GM18873 (cell line): ENCODE data around the gene GALNT5.

Experiments used
- ATAC-seq: cut with Tn5 transposase; IDR thresholded peaks from one replicate; pipeline ENCODE4 v1.9.1; 2021; ENCODE audit warnings: mild to moderate bottlenecking, moderate library complexity, moderate number of reproducible peaks; ENCODE audit not compliant: unreplicated experiment, low FRiP score

The GALNT5 gene

GRCh38 chr2:157287160-157287559 lies 29.7 kb downstream of the GALNT5 start:
- no peak for ATAC-seq

DNA sequence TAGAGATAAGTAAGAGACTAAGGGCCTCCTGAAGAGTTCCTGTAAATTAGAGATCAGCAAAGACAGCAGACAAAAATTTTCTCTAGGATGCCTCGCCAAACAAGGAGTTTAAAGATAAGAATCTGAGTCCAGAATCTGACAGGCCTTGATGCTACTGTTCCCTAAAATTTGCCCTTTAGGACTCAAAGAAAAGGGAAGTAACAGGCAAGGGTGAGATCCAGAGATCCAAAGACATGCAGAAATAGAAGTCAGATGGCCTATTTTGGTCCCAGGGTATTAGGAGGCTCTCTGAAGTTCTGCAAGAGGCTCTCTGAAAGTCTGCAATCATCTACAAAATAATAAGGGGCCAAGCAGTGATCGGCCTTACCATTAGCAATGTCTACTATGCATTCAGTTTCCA lies 33.0 kb downstream of the GALNT5 start:
- no peak for ATAC-seq

DNA sequence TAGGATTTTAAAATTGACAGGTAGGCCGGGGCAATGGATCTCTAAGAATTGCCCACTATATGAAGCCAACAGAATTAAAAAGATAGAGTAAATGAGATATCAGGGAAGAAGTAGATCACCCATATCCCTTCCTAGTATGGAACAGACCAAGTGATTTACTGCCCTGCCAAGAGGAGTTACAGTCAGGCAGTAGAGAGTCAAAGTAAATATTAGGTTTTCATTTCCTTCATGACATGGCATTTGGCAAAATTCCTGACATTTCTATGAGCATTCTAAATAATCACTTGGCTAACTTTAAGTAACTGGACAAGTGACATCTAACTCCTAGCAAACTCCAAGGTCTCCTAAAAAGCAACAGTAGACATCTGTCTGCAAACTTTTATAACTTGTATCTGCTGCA lies 33.5 kb downstream of the GALNT5 start:
- ATAC-seq, result no peak

GRCh38 chr2:157292853-157293252 lies 35.3 kb downstream of the GALNT5 start:
- ATAC-seq, result no peak

- no peak for ATAC-seq
Observed at GRCh38 chr2:157296490-157296889, 39.0 kb downstream of the GALNT5 start.

DNA sequence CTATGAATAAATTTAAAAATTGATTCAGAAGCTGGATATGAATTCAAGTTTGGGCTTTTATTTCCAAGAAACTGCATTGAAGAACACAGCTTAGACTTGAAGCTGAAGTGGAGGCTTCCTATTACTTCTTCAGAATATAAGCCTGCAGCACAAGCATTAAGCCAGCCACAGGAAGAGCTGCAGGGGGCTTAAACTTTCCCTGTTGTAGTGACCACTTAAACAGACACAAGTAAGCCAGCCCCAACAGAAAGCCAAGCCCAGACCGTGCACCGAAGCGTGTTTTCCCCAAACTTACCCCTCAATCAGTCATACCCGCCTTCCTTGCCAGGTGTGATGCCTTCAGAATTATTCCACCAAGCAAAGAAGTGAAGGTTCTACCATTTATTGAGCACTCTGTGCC lies 39.5 kb downstream of the GALNT5 start:
- ATAC-seq, result no peak

DNA sequence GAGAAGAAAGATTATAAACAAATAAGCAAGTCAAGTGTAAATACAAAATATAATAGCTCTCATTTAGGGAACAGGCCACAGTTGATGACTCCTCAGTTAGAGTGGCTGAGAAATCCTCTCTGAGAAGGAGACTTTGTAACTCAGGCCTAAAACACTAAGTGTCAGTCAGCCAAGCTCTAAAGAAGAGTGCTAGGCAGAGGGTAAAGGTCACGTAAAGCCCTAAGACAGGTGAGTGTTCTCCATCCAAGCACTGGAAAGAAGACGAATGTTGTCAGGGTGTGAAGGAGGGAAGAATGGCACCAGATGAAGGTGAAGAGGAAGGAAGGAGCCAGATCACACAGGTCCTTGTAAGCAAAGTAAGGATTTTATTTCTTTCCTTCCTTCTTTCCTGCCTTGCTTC lies 43.8 kb downstream of the GALNT5 start:
- ATAC-seq, result no peak

DNA sequence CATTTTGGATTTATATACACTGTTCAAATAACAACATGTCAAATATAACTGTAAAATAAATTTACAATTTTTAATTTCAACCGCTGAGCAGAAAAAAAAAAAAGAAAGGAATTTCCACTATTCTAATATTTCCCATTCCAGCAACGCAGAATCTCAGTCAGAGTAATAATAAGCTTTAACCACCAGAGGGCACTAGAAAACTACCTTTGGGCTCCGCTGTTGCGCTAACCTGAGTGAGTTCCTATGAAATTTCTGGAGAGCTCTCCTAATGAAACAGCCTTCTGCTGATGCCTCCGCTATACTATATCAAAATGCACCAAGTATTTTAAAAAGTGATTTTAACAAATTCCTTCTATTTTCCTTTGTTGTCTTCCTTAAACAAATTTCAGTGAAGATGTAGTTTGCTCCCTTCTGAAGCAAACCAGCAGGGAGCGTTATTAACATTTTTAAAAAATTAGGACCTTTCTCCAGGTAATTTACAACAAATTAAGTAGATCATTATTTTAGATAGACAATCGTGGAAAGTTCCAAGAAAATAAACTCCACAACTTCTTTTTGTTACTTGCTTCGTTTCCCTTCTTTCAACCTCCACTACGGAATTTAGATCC lies 45.1 kb downstream of the GALNT5 start:
- ATAC-seq, result peak; percentile 68

DNA sequence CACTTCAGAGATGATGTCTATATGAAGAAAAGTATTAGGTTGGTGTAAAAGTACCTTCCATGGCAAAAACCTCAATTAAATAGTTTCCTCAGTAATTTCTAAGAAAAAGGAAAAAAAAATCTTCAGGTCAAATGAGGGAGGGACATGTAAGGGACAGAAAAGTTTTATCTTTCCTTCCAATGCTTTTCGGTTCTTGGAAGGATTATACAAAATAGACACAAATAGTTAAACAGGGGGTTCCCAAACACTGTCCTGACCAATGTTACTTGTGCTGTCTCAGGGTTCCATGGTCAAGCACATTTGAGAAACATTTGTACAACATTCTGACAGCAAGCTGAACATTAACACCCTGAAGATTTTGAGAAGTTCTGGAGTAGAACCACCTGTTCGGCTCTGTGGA lies 46.1 kb downstream of the GALNT5 start:
- no peak for ATAC-seq

DNA sequence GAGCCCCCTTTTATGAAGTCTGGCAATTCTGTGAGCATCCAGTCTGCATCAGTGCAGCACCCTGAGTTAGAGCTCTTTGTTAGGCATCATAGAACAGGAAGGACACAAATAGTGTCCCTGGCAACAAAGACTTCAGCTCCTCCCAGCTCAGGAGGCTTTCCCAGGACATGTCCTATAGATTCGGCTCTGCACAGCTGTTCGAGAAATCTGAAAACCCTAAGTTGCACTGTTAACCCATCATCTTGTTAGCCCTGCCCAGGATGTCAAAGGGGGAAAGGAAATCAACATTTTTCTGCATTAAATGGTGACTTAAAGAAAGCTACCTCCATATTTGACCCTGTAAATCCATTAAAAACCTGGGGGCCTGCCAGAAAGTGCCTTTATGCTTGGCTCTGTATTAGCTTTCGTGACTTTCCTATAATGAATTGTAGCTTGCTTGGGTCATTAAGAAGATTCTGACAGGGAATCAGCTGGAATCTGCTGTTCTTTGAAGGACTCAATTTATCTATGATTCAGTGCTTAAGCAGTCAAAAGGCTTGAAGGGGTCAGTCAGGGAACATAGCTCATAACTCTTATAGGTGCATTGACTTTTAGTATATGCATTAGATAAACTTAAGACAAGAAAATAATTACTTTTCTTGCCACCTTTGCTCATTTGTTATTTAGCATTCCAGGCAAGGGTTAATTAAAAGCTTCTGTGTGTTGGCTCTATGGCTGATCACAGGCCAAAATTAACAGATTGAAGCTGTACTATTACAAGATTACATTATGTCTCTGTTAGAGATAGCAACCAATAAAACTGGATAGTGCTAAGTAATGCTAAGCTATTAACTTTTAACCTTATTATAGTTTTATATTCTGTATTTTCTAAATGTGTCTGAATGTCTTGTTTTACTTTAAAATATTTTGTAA lies 47.6 kb downstream of the GALNT5 start:
- ATAC-seq, result no peak

DNA sequence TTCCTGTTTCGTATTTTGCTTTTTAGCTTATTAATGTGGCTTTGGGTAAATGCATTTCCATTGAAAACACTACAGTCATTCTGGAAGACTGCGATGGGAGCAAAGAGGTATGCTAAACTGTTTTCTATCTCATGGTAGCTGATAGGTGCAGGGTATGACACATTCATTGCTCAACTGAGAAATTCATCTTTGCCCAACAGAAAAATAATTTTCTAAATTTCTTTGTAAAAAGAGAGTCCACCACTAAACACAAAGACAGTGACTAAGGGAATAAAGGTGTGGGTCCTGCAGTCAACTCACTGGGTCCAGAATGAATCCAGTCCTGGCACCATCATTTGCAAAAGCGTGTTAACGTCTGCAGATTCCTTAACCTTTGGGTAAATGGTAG lies 48.2 kb downstream of the GALNT5 start:
- no peak for ATAC-seq

DNA sequence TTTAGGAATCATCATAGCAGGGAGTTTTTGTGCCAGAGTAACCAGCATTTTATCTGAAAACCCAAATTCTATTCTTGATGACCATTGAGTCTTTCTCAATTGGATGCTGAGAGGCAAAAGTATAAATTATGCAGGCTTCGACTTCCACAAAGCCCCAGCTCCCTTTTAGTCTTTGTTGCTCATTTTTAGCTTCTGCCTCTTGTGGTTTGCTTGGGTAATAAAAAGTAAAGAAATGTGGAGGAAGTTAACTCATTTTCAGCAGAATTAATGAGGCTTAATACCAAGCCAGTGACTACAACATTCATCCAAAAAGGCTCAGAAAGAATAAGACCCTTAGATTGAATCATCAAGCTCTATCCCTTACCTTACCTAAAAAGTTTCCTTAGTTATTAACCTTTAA lies 49.5 kb downstream of the GALNT5 start:
- ATAC-seq, result no peak

DNA sequence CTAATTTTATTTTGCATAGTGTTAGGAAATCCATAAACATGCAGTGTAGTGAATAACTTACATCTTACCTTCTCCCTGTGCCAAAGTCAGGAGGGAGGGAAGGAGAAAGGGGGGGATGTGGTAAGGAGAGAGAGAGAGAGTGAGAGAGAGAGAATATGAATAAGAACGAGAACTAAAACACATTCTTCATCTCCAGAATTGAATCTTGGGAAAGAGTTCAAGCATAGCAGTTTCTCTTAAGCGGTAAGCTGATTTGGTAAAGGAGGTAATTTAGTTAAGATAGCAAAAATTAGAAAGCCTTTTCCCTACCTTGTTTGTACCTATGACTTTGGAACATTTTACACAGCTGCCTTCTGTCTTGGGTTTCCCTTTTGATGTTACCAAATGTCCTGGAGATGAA lies 52.4 kb downstream of the GALNT5 start:
- ATAC-seq, result no peak

DNA sequence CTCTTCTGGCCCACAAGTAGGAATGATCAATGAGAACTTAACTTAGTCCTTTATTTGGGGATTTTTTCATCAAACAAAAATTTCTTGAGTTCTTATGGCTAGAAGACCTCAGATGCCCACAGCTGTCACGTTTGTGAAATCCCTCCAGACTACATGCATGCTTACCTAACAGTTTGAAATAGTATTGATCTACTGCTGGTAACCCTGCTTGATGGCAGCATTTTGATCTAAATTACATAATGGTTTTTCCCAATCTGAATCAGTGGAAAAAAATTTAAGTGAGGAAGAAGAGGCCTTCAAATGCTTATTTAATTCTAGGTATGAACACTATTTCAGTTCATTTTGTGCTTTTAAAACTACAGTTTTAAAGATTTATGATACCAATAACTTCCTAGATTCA lies 54.2 kb downstream of the GALNT5 start:
- ATAC-seq, result no peak

GRCh38 chr2:157312866-157313486 lies 55.5 kb downstream of the GALNT5 start:
- ATAC-seq, result peak; percentile 58

- no peak for ATAC-seq
Observed at GRCh38 chr2:157315901-157316300, 58.4 kb downstream of the GALNT5 start.

DNA sequence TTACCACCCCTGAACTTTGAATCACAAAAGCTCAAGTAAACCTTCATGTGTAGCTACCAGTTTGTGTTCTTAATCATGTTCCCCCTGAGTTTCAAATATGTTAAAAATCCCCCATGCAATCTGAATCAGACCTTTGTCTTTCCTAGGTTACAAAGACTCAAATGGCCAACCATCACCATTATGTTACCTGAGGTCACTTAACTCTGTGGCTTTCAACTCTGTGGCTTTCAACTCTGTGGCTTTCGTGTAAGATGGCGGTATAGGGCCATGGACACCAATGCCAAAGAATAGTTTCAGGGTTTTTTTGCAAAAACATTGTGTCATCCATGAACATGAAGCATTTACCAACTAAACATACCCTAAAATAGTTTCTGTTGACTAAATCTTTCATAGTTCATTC lies 61.4 kb downstream of the GALNT5 start:
- ATAC-seq, result no peak

DNA sequence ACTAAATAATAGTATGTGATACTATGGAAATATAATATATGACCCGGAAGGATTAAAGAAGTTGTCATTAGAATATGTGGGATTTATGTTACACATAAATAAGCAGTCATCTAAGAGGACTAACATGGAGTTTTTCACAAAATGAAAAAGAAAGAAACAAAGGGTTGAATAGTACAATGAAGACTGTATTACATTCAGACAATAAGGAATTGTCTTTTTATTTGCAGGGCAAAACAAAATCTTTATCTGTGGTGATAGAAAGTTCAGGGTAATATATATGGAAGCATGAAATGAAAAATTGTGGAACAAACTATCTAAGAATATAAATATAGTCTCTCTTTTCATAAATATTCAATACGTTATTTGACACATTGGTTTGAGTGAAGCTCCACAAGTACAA lies 62.3 kb downstream of the GALNT5 start:
- ATAC-seq, result no peak

DNA sequence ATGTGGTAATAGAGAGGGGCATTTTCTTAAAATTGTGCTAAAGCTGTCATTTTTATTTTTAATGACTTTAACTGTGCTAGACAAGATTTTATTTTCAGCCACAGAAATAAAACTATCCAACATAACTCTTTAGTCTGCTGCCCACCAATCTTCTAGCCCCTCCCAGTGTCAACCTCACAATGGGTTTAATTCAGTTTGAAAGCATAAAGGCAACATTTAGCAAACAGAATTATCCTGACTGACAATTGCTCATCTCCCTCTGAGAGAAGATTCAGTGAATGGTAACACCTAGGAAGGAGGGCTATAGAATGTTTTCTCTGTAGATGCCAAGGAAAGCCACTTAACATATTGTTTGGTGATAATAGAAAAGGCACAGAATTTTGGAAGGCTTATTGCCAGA lies 62.9 kb downstream of the GALNT5 start:
- ATAC-seq, result no peak

DNA sequence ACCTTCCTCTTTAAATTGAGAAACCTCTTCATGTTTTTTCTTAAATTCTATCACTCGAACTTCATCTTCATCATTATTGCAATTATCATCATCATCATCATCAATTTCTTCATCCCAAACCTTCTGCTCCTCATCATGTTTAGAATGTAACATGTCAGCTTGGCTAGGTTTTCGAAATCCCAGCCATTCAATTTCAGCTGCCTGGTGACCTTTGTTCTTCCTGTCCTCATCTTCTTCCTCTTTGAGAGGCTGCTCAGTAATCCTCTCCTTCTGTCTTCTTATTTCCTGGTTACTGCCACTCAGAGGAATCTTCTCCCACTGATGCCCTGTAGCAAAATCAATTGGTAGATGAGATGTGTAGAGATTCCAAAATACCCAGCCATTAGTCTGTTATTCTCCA lies 64.0 kb downstream of the GALNT5 start:
- no peak for ATAC-seq

GRCh38 chr2:157322432-157322831 lies 64.9 kb downstream of the GALNT5 start:
- ATAC-seq, result no peak
